HG03354 (cell line): Measurements from ENCODE around the gene KIAA0232.
"Not testable (repeated sequence)": the region's sequence is repeated elsewhere in the genome, so short reads cannot be mapped to it uniquely, and the experiment has no call there.

Experiments
- ATAC-seq: cut with Tn5 transposase; IDR thresholded peaks from one replicate; pipeline ENCODE4 v1.9.1; 2021; ENCODE audit warnings: mild to moderate bottlenecking; ENCODE audit not compliant: unreplicated experiment, poor library complexity, severe bottlenecking

Gene KIAA0232

GRCh38 chr4:6754481-6755087 is 27.9 kb upstream of the KIAA0232 start:
- no peak for ATAC-seq

GRCh38 chr4:6755088-6755753 is 27.3 kb upstream of the KIAA0232 start:
- ATAC-seq = no peak

- not testable (repeated sequence) for ATAC-seq
These were observed 26.2 kb upstream of the KIAA0232 start for GRCh38 chr4:6756345-6756744.

- no peak for ATAC-seq
These were observed 23.8 kb upstream of the KIAA0232 start for GRCh38 chr4:6758728-6759127.

- ATAC-seq = no peak
These were observed 21.7 kb upstream of the KIAA0232 start for GRCh38 chr4:6760865-6761264.

GRCh38 chr4:6761649-6762615 is 20.6 kb upstream of the KIAA0232 start:
- ATAC-seq = no peak

- ATAC-seq = no peak
These were observed 19.1 kb upstream of the KIAA0232 start for GRCh38 chr4:6763330-6763851.

GRCh38 chr4:6764976-6765620 is 17.4 kb upstream of the KIAA0232 start:
- no peak for ATAC-seq

- no peak for ATAC-seq
These were observed 16.8 kb upstream of the KIAA0232 start for GRCh38 chr4:6765703-6766102.

GRCh38 chr4:6767386-6767747 is 15.2 kb upstream of the KIAA0232 start:
- no peak for ATAC-seq

- no peak for ATAC-seq
These were observed 14.6 kb upstream of the KIAA0232 start for GRCh38 chr4:6767748-6768538.

GRCh38 chr4:6768539-6768905 is 14.0 kb upstream of the KIAA0232 start:
- no peak for ATAC-seq

GRCh38 chr4:6769233-6769988 is 13.1 kb upstream of the KIAA0232 start:
- no peak for ATAC-seq

GRCh38 chr4:6769989-6770420 is 12.5 kb upstream of the KIAA0232 start:
- no peak for ATAC-seq

GRCh38 chr4:6770581-6771228 is 11.8 kb upstream of the KIAA0232 start:
- no peak for ATAC-seq

- no peak for ATAC-seq
These were observed 11.3 kb upstream of the KIAA0232 start for GRCh38 chr4:6771229-6771671.

- ATAC-seq = no peak
These were observed 10.2 kb upstream of the KIAA0232 start for GRCh38 chr4:6772223-6772928.
